ENCODE data around the gene MEF2C.

DNA sequence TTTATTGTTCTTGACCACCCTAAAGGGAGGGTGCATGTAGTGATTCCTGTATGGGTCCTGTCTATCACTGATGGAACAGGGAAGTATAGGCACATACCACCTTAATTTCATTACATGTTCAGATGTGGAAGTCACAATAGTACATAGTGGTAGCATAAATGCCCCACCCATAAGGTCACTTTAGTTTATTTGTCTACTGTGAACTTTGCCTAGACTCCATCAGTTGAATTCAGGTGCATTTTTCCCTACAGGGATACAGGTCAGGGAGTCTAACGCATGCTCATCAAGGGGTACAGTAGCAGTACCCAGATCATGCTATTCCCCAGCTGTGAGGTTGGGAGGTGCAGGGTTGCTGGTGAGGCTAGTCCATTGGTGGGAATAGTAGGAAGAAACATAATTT is 175.0 kb downstream of the MEF2C start:
- no peak for TF ChIP-seq CTCF (IDR thresholded peaks at IDR 0.05; ENCODE audit: low read length)
- no peak for TF ChIP-seq EZH2 (IDR thresholded peaks at IDR 0.05; ENCODE audit: borderline replicate concordance, low read length)
